Epithelial cell of esophagus (primary cell): Measurements from ENCODE around the gene VWA2.

Experiments
- DNase-seq: peaks from one replicate; pipeline ENCODE4 v3.0.0; 2010; ENCODE audit warnings: low read depth
- H3K4me3 ChIP-seq: 2 replicates; pipeline ENCODE4 v1.5.1; 2011; ENCODE audit warnings: mild to moderate bottlenecking, low read length, control low read depth
- CTCF ChIP-seq: IDR thresholded peaks from 2 replicates; pipeline ENCODE4 v1.5.1; 2011; ENCODE audit warnings: low read depth, mild to moderate bottlenecking, low read length, control low read depth, inconsistent platforms; ENCODE audit not compliant: insufficient read depth; ENCODE audit errors: missing control alignments

VWA2 gene

GRCh38 chr10:114320249-114321116 lies 81.4 kb downstream of the VWA2 start:
- no peak overlapping the region for H3K4me3 ChIP-seq
- peak; percentile 100 for DNase-seq
- no peak for TF ChIP-seq CTCF

GRCh38 chr10:114322344-114322743 lies 83.3 kb downstream of the VWA2 start:
- TF ChIP-seq CTCF = no peak
- peak; percentile 80 for DNase-seq
- H3K4me3 ChIP-seq = no peak overlapping the region

- TF ChIP-seq CTCF = no peak
- H3K4me3 ChIP-seq = no peak overlapping the region
- DNase-seq = peak; percentile 40
Observed at GRCh38 chr10:114323023-114323422, 84.0 kb downstream of the VWA2 start.

- TF ChIP-seq CTCF = no peak
- H3K4me3 ChIP-seq = no peak overlapping the region
- no peak for DNase-seq
Observed at GRCh38 chr10:114326795-114327194, 87.7 kb downstream of the VWA2 start.

GRCh38 chr10:114327537-114328440 lies 88.7 kb downstream of the VWA2 start:
- no peak for TF ChIP-seq CTCF
- no peak for DNase-seq
- H3K4me3 ChIP-seq = no peak overlapping the region

GRCh38 chr10:114328441-114328812 lies 89.4 kb downstream of the VWA2 start:
- no peak for DNase-seq
- H3K4me3 ChIP-seq = no peak overlapping the region
- TF ChIP-seq CTCF = no peak
